GM23338 (cell line): ENCODE data around the gene EXOC7. TPM values are rescaled to one million over a fixed set of nuclear protein-coding genes. Genes with fewer than 3 reads are reported as not detected.

Source experiments
- ATAC-seq: fragments of 200-7000 bp; cut with Tn5 transposase; 3 replicates; pipeline ENCODE4 v1.9.1; 2020
- DNase-seq: peaks from one replicate; pipeline ENCODE4 v3.0.0-alpha.2; 2015; ENCODE audit warnings: low spot score
- H2AFZ ChIP-seq: fragments of 200-600 bp; sonication (generic); 2 replicates; pipeline ENCODE4 v1.8.0; 2016; ENCODE audit warnings: antibody characterized with exemption, mild to moderate bottlenecking, moderate library complexity
- H3F3A ChIP-seq: fragments of 200-600 bp; sonication (generic); replicated peaks from 2 replicates; pipeline ENCODE4 v1.8.0; 2017; ENCODE audit warnings: antibody characterized with exemption, mixed run types, low read depth
- H3K27ac ChIP-seq: fragments of 200-600 bp; sonication (generic); 2 replicates; pipeline ENCODE4 v1.6.1; 2016; ENCODE audit warnings: low read depth
- H3K27me3 ChIP-seq: fragments of 200-600 bp; sonication (generic); 2 replicates; pipeline ENCODE4 v1.8.0; 2016; ENCODE audit warnings: mild to moderate bottlenecking, mixed run types, moderate library complexity; ENCODE audit not compliant: insufficient read depth
- H3K36me3 ChIP-seq: fragments of 200-600 bp; sonication (generic); 2 replicates; pipeline ENCODE4 v1.8.0; 2016; ENCODE audit warnings: mild to moderate bottlenecking; ENCODE audit not compliant: insufficient read depth
- H3K4me1 ChIP-seq: fragments of 200-600 bp; sonication (generic); 2 replicates; pipeline ENCODE4 v1.8.0; 2016; ENCODE audit warnings: mild to moderate bottlenecking, moderate library complexity; ENCODE audit not compliant: insufficient read depth
- H3K4me2 ChIP-seq: fragments of 200-600 bp; sonication (generic); 2 replicates; pipeline ENCODE4 v1.7.1; 2017; ENCODE audit warnings: mixed run types
- H3K4me3 ChIP-seq: fragments of 200-600 bp; sonication (generic); 2 replicates; pipeline ENCODE4 v1.6.1; 2016; ENCODE audit warnings: mixed run types
- H3K79me2 ChIP-seq: fragments of 200-600 bp; sonication (generic); replicated peaks from 2 replicates; pipeline ENCODE4 v1.8.0; 2017; ENCODE audit warnings: mild to moderate bottlenecking; ENCODE audit not compliant: insufficient read depth
- H3K9me2 ChIP-seq: fragments of 200-600 bp; sonication (generic); 2 replicates; pipeline ENCODE4 v1.8.0; 2017; ENCODE audit not compliant: insufficient read depth
- H4K20me1 ChIP-seq: fragments of 200-600 bp; sonication (generic); replicated peaks from 2 replicates; pipeline ENCODE4 v1.8.0; 2017; ENCODE audit warnings: mild to moderate bottlenecking; ENCODE audit not compliant: insufficient read depth
- H3K27ac Mint-ChIP-seq: 2 replicates; pipeline ENCODE4 v1.8.0; 2020; ENCODE audit warnings: inconsistent platforms, mild to moderate bottlenecking, moderate library complexity, mixed read lengths
- H3K27me3 Mint-ChIP-seq: 3 replicates; pipeline ENCODE4 v1.8.0; 2022; ENCODE audit warnings: low read depth, mild to moderate bottlenecking, moderate library complexity, mixed read lengths, inconsistent platforms; ENCODE audit not compliant: insufficient read depth, poor library complexity
- H3K36me3 Mint-ChIP-seq: 3 replicates; pipeline ENCODE4 v1.8.0; 2021; ENCODE audit warnings: low read depth, mild to moderate bottlenecking, inconsistent platforms, moderate library complexity, mixed read lengths
- H3K4me1 Mint-ChIP-seq: 3 replicates; pipeline ENCODE4 v1.8.0; 2020; ENCODE audit warnings: mild to moderate bottlenecking, inconsistent platforms, mixed read lengths
- H3K4me3 Mint-ChIP-seq: 3 replicates; pipeline ENCODE4 v1.8.0; 2021; ENCODE audit warnings: moderate library complexity, mild to moderate bottlenecking, inconsistent platforms, mixed read lengths
- H3K9me3 Mint-ChIP-seq: 3 replicates; pipeline ENCODE4 v1.8.0; 2020; ENCODE audit warnings: moderate library complexity, mild to moderate bottlenecking, inconsistent platforms, mixed read lengths
- CREB1 ChIP-seq: fragments of 250-450 bp; sonication (Bioruptor Pico); IDR thresholded peaks from 2 replicates; pipeline ENCODE4 v1.5.0; 2020; ENCODE audit warnings: low read depth, mild to moderate bottlenecking, moderate library complexity
- EZH2 ChIP-seq: fragments of 200-600 bp; sonication (generic); IDR thresholded peaks from one replicate; pipeline ENCODE4 v1.8.0; 2017; ENCODE audit warnings: antibody characterized with exemption, mild to moderate bottlenecking, low read depth; ENCODE audit not compliant: unreplicated experiment
- POLR2AphosphoS5 ChIP-seq: IDR thresholded peaks from 2 replicates; pipeline ENCODE4 v1.6.1; 2016; ENCODE audit warnings: antibody characterized with exemption, low read depth
- STAT1 ChIP-seq: IDR thresholded peaks from one replicate; pipeline ENCODE4 v1.6.1; 2016; ENCODE audit warnings: antibody characterized with exemption; ENCODE audit not compliant: unreplicated experiment
- ZNF114 ChIP-seq: fragments of 250-450 bp; sonication (Bioruptor Pico); IDR thresholded peaks from 2 replicates; pipeline ENCODE4 v1.5.0; 2020; ENCODE audit warnings: mild to moderate bottlenecking, moderate library complexity
- ZNF331 ChIP-seq: fragments of 250-450 bp; sonication (Bioruptor Pico); IDR thresholded peaks from 2 replicates; pipeline ENCODE4 v1.5.0; 2020; ENCODE audit warnings: low read depth, mild to moderate bottlenecking, moderate library complexity
- polyA plus RNA-seq: library from polyadenylated mRNA; unstranded; fragments of >200 nt; fragmentation: Nextera tagmentation; extraction: Ambion mirVana; gene quantifications from 2 replicates; pipeline ENCODE4 v1.2.1, GENCODE V29; 2016
- total RNA-seq: library from RNA; depleted of rRNA; stranded (reverse); fragments of >200 nt; shearing (Covaris generic); gene quantifications from 2 replicates; pipeline ENCODE4 v1.2.3, GENCODE V29; 2014
- TF ChIP-seq, protein P1 (sequence below): IDR thresholded peaks from 2 replicates; pipeline ENCODE4 v1.6.1; 2016; ENCODE audit warnings: antibody characterized with exemption
- TF ChIP-seq, protein P2 (sequence below), 2 experiments: fragments of 200-600 bp in 1 of 2; sonication (generic) in 1 of 2; conservative IDR thresholded peaks; 2 replicates each; pipeline versions ENCODE4 v1.5.1 to v1.6.1; 2016 to 2017; ENCODE audit warnings: antibody characterized with exemption in 2 of 2, low read depth in 2 of 2, mild to moderate bottlenecking in 2 of 2, moderate library complexity in 1 of 2
- TF ChIP-seq, protein P3 (sequence below): IDR thresholded peaks from one replicate; pipeline ENCODE4 v1.6.1; 2018; ENCODE audit warnings: antibody characterized with exemption; ENCODE audit not compliant: unreplicated experiment

EXOC7 gene
- total and polyA plus RNA-seq, 2 experiments from 2014 or later, result 75.4 to 77.4 TPM

DNA sequence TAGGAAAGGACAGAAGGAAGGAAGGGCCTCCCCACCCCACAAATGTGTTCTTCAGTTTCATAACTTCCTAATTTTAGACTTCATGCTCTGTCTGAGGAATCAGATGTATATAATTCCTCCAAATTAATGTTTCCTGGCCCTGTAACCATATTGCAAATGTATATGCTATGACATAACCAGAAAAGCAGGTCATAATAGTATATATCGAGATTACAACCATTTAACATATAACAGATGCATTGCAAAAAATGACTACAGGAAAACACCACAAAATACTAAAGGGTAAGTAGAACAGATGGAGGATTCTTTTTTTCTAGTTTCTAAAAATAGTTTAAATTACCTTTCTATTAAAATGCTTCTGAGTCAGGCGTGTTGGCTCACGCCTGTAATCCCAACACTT is 3.1 kb upstream of the EXOC7 start:
- no peak overlapping the region for H3K27ac Mint-ChIP-seq
- TF ChIP-seq, protein P1, sequence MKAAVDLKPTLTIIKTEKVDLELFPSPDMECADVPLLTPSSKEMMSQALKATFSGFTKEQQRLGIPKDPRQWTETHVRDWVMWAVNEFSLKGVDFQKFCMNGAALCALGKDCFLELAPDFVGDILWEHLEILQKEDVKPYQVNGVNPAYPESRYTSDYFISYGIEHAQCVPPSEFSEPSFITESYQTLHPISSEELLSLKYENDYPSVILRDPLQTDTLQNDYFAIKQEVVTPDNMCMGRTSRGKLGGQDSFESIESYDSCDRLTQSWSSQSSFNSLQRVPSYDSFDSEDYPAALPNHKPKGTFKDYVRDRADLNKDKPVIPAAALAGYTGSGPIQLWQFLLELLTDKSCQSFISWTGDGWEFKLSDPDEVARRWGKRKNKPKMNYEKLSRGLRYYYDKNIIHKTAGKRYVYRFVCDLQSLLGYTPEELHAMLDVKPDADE, result no peak
- TF ChIP-seq, protein P2, sequence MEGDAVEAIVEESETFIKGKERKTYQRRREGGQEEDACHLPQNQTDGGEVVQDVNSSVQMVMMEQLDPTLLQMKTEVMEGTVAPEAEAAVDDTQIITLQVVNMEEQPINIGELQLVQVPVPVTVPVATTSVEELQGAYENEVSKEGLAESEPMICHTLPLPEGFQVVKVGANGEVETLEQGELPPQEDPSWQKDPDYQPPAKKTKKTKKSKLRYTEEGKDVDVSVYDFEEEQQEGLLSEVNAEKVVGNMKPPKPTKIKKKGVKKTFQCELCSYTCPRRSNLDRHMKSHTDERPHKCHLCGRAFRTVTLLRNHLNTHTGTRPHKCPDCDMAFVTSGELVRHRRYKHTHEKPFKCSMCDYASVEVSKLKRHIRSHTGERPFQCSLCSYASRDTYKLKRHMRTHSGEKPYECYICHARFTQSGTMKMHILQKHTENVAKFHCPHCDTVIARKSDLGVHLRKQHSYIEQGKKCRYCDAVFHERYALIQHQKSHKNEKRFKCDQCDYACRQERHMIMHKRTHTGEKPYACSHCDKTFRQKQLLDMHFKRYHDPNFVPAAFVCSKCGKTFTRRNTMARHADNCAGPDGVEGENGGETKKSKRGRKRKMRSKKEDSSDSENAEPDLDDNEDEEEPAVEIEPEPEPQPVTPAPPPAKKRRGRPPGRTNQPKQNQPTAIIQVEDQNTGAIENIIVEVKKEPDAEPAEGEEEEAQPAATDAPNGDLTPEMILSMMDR (conservative IDR thresholded peaks at IDR 0.05; ENCODE audit: low read depth in 2 of 2), result no peak
- TF ChIP-seq, protein P3, sequence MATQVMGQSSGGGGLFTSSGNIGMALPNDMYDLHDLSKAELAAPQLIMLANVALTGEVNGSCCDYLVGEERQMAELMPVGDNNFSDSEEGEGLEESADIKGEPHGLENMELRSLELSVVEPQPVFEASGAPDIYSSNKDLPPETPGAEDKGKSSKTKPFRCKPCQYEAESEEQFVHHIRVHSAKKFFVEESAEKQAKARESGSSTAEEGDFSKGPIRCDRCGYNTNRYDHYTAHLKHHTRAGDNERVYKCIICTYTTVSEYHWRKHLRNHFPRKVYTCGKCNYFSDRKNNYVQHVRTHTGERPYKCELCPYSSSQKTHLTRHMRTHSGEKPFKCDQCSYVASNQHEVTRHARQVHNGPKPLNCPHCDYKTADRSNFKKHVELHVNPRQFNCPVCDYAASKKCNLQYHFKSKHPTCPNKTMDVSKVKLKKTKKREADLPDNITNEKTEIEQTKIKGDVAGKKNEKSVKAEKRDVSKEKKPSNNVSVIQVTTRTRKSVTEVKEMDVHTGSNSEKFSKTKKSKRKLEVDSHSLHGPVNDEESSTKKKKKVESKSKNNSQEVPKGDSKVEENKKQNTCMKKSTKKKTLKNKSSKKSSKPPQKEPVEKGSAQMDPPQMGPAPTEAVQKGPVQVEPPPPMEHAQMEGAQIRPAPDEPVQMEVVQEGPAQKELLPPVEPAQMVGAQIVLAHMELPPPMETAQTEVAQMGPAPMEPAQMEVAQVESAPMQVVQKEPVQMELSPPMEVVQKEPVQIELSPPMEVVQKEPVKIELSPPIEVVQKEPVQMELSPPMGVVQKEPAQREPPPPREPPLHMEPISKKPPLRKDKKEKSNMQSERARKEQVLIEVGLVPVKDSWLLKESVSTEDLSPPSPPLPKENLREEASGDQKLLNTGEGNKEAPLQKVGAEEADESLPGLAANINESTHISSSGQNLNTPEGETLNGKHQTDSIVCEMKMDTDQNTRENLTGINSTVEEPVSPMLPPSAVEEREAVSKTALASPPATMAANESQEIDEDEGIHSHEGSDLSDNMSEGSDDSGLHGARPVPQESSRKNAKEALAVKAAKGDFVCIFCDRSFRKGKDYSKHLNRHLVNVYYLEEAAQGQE, result no peak
- TF ChIP-seq POLR2AphosphoS5 (no peak), ZNF114 (no peak), CREB1 (CRISPR knock-in tag) (no peak), EZH2 (no peak), ZNF331 (CRISPR knock-in tag) (no peak), STAT1 (no peak)
- H3K36me3 Mint-ChIP-seq, result peaks cover 9% of the 10 kb centered on the region
- no peak for DNase-seq
- peak overlapping the region; percentile 6 for H3K4me2 ChIP-seq
- H3K9me3 Mint-ChIP-seq, result peaks cover 3% of the 10 kb centered on the region; the same call in 2 of the 3 replicates
- H4K20me1 ChIP-seq, result no peaks in the 10 kb centered on the region; the same call in 1 of the 2 replicates
- H3K9me2 ChIP-seq, result no peaks in the 10 kb centered on the region
- H3K27ac ChIP-seq, result 0 out of 2 replicates have a peak overlapping the region, but pooled peaks have one; percentile 27
- H3F3A ChIP-seq, result peaks cover 13% of the 10 kb centered on the region; the same call in 1 of the 2 replicates
- H3K36me3 ChIP-seq, result no peaks in the 10 kb centered on the region; the same call in 1 of the 2 replicates
- H3K4me1 Mint-ChIP-seq, result peaks cover 27% of the 10 kb centered on the region
- no peak for ATAC-seq
- H3K4me3 ChIP-seq, result no peak overlapping the region
- no peaks in the 10 kb centered on the region for H3K27me3 ChIP-seq
- peaks cover 26% of the 10 kb centered on the region; the same call in 1 of the 2 replicates for H3K4me1 ChIP-seq
- peaks cover 10% of the 10 kb centered on the region for H3K27me3 Mint-ChIP-seq
- no peak overlapping the region for H2AFZ ChIP-seq
- peaks cover 16% of the 10 kb centered on the region for H3K79me2 ChIP-seq
- 0 out of 3 replicates have a peak overlapping the region, but pooled peaks have one; percentile 36 for H3K4me3 Mint-ChIP-seq
